GM18519 (cell line): ENCODE measurements around the gene TMEM131.

Experiments used
- ATAC-seq: cut with Tn5 transposase; IDR thresholded peaks from one replicate; pipeline ENCODE4 v1.9.1; 2021; ENCODE audit warnings: mild to moderate bottlenecking, moderate library complexity; ENCODE audit not compliant: unreplicated experiment, low FRiP score

TMEM131 gene

DNA sequence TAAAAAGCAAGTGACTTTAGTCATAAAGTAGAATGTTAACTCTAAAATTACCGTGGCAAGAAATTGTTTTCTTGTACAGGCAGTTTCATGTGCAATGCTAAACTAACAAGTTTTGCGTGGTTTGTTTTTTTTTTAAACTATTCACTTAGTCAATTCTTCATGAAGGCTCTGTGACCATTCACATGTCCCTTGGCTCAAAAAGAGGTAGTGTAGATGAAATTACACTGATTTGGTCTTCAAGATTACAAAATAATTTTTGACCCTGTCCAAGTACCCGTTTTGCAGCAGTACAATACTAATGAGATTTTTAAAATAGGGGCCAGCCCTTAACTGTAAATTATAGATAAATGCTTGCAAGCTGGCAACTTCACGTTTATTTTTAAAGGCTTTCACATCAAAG lies 1.3 kb downstream of the TMEM131 start:
- ATAC-seq = no peak

DNA sequence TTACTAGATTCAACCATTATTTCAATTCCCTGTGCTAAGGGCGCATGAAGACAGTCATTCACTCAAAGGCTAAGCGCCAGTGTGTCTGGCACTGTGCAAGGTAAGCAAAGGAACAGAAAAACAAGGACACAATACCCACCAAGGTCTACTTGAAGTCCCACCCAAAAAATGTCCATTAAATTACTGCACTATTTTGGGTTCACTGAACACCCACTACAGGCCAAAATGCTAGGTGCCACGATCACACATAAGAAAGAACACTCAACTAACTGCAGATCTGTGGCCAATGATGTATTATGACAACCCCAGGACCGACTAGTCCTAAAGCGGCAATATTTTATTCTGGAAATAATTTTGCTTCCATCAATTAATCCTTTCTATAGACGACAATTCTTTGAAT lies 1.8 kb downstream of the TMEM131 start:
- ATAC-seq = no peak

DNA sequence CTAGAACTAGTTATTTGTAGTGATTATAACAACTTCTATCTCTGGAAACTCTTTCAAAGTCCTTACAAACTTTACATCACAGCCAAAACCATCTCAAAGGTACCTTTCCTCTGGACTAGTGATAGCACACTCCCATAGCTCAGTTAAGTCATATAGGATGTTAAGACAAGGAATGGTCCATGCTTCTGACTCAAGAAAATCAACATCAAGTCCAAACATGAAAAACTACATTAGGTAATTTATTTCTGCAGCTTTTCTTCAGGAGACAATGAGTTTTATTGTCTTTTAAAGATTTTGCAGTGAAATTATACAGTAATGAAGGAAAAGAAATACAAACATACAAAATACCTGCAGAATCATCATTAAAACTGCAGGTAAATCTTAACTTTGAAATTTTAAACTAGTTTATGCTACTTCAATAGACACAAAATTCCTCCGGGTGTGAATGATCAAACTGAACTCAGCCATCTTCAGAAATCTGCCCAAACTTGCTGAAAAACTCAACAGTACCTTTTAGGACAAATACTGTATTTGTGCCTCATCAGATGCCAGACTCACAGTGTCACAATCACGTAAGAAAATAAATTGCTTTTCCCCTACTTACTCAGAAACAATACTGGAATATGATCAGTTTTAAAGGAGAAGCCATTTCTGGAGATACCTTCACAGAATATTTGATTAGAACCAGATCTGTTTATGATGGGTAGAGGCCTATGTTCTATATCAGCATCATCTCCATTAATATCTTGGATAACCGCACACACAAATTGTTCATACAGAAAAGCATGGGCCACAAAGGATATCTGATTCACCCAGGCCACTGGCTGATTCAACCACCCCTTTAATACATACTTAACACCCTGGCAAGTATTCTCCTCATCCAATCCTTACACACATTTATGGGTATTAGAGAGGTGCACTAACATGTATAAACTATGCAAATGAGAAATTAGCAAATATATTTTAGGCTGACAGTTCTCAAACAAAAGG lies 2.6 kb downstream of the TMEM131 start:
- ATAC-seq = no peak

DNA sequence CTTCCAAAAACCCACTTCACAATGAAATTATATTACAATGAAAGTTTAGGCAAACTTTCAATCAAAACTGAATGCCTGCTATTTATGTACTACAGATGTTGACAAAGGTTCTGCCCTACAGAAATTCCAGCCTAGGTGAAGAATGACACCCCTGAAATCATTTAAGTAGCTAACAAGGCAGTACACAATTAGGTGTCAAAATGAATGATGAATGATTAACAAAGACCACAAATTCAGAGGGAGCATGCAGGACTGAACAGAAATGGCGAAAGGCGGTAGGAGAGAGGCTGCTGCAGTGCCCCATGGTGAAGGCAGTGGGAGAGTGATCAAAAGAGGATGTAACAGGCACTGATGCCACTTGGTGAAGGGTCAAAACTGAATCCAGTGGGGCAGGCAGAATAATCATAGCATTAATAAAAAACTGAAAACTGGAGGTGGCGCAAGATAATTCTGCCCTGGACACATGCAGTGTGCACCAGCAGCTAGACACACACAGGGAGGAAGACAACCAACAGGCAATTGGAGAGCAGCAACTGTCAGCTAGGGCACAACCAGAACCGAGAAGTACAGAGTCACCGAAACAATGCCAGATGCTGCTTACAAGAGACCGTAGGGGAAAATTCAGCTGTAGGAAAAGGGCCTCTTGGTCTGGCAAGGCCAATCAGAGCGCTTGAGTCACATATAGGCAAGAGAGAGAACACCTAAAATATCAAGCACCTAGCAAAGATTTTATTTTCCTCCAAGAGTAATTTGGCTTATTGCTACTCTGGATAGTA lies 4.5 kb downstream of the TMEM131 start:
- no peak for ATAC-seq

DNA sequence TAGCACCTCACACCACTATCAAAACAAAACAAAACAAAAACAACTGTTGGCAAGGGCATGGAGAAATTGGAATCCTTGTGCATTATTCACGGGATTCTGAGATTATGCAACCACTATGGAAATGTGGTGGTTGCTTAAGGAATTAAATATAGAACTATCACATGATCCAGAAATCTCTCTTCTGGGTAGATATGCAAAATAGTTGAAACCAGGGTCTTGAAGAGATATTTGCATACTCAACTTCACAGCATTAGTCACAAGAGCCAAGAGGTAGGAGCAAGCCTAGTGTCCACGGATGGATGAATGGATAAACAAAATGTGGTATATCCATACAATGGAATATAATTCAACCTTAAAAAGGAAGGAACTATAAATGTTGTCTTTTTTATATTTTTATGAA lies 7.0 kb downstream of the TMEM131 start:
- no peak for ATAC-seq

DNA sequence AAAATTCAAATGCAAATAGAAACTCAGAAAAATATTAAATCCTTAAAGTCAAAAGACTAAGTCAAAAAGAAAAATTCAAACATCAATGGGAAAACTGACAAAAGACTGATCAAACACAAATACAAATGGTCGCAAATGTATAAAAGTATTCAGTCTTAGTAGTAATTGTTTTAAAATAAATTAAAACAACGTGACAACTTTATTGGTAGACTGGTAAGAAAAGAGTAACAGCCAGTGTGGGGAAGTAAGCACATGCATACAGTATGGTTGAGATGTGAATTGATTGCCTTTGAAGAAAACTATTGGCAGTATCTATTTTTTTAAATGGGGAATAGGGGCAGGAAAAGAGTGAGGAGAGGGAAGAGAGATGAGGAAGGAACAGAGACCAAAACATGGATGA lies 9.8 kb downstream of the TMEM131 start:
- ATAC-seq = no peak

DNA sequence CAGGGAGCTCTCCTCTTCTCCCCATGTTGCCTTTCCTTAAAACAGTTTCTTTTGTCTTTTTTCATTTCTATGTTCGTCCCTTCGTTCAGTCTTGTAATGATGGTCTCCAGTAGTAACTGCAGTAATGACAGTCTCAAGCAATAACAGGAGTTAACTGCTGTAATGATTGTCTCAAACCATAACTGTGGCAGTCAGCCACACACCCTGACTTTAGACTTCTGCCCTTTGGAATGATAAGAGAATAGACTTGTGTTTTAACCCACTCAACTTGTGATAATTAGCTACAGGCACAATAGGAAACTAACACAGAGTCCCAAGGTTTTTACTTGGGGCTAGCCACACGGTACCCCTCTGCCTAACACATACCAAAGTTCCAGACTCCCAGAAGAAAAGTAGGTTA lies 12.1 kb downstream of the TMEM131 start:
- no peak for ATAC-seq

DNA sequence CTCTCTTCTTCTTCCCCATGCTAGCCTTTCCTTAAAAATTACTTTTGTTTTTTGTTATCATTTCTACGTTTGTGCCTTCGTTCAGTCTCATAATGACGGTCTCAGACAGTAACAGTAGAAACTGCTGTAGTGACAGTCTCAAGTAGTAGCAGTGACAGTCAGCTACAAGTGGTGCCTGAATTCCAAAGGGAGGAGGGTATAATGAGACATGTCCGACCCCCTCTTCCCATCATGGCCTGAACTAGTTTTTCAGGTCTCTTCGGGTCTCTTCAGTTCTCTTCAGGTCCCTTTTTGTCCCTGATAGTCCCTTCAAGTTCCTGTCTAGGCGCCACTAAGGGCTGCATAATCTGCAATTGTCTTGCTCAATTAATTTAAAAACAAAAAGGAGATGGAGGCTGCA lies 12.6 kb downstream of the TMEM131 start:
- no peak for ATAC-seq

DNA sequence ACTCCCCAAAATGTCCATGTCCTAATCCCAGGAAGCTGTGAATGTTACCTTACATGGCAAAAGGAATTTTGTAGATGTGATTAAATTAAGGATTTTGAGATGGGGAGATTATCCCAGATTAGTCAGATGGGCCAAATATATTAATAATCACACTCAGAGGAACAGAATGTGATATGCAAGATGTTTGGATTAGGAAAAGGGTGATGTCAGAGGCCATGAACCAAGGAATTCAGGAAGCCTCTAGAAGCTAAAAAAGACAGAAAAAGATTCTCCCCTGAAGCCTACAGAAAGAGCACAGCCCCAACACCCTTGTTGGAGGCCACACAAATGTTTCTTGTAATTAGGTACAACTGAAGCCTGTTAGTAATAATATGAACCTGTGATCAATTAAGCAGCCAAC lies 13.1 kb downstream of the TMEM131 start:
- no peak for ATAC-seq

DNA sequence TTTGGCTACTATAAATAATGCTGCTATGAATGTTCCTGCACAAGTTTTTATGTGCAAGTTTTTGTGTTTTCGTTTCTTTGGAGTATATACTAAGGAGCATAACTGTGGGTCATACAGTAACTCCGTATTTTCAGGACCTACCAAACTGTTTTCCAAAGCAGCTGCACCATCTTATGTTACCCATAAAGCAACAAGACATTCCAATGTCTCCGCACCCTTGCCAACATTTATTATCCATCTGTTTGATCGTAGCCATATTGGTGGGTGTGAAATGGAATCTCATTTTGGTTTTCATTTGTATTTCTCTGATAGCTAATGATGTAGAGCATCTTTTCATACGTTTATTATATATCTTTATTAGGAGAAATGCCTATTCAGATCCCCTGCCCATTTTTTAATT lies 13.8 kb downstream of the TMEM131 start:
- ATAC-seq = no peak

DNA sequence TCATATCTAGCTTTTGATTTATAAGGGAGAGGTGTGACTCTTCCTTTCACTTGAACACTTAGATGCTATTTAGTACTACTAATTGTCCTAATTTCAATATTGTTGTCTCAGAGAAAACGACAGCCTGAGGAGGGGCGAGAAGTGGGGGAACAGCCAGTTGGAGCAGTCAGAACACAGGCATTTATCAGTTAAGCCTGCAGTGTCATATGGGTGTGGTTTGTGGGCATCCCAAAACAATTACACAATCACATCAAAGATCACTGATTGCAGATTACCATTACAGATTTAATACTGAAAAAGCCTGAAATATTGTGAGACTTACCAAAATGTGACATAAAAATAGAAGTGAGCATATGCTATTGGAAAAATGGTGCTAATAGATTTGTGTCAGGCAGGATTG lies 15.8 kb downstream of the TMEM131 start:
- ATAC-seq = no peak

DNA sequence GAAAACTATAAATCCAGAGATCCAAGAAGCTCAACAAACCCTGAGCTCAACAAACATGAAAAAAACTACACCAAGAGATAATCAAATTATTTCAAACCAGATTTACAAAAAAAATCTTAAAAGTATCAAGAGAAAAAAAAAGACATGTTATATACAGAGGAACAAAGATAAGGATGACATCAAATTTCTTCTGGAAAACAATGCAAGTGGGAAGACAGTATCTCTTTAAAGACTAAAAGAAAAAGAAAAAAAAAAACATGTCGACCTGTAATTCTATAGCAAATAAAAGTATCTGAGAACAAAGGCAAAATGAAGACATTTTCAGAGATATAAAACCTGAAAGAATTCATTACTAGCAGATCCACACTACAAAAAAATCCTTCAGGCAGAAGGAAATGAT lies 21.3 kb downstream of the TMEM131 start:
- ATAC-seq = no peak

DNA sequence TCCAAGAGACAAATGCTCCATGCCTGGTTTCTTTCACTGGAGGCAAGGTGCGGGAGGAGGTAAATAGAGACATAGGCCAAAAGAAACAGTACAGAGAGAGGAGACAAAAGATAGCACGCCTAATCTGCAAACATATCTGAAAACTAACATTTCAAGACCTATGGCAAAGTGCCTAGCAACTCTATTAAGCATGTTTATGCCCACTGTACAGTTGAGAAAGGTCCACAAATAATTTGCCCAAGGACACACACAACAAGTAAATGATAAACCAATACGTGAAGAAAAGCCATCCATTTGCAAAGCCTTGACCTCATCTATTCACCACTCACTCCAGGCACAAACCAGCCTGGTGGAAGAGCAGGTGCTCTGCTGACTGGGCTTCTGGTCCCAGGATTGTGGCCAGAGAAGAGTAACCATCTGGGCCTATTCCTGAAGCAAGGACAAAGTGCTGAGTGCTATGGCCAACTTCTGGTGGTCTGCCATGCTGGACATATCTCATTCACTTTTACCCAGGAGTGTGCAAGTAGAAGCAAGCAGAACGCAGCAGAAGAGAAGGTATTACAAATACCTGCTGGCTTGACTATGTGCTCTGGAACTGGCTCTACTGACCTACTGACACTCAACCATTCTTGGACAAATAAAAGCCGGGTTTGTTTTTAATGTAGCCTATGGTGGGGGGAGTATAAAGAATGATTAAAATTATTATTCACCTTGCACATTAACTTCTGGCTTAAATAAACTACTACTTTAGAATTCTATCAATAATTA lies 25.3 kb downstream of the TMEM131 start:
- ATAC-seq = no peak

DNA sequence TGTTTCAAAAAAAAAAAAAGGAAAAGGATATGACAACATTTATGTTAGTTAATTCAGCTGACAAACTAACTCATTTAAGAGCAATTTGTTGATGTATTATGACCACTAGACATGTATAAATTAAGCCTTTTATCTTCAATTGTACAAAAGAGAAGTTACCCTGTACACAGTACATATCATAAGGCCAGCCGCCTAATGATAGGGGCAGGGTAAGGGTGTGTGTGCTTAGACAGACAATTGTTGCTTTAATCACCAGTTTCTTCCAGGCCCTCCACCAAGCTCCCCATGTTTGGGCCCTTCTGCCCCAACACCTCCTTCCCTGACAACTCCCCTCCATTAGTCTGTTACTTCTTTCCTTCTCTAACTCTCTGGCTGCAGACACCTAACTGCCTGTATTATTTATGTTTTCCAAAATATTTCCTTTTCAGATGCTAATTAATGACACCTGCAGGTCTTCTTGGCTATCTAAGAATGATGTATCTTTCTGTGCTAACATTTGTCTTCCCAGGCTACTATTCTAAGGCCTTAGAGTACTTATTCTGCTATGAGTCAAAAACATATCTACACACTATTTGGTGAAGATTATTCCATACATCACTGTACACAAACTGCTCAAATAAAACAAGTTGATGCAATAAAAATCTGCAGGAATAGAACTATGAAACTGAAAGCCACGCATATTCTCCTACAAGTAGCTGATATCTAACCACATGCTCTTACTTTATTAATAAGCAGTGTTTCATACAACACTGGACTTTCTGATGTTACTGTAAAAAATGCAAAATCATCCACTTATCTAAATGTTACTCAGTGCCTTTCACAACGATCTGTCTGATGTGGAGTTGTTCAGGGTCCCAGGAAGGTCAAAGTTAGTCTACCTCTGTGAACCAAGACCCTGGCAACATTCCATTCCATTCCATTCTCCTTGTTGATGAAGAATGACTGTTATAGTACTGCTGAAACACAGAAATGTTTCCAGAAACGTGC lies 26.4 kb downstream of the TMEM131 start:
- ATAC-seq = no peak

DNA sequence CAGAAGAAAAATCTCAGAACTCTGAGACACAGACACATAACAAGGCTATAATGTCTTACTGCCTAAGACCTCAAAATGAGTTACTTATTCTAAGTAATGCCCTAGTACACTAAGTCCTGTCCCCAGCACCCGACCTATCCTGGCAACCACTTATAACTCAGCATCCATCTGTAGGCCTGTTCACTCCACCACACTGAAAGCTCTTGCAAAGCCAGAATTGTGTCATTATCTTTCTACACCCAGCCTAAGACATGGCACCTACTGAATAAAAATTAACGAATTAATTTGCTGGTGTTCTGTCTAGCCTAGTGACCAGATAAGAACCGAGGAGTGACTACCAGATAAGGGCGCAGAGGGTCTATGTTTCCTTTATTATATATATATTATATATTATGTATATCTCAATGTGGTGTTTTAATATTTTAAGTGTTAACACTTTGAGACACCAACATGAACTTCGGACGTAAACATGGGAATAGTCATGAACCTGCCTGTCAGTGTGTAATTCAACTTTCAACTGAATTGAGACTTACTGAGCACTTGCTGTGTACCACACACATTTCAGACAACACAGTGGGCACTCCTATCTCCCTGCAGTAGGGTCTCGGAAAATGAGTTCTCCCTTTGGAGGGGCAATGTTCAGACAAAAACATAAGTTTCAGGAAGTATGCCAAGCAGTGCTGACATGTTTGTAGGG lies 27.7 kb downstream of the TMEM131 start:
- ATAC-seq = no peak

DNA sequence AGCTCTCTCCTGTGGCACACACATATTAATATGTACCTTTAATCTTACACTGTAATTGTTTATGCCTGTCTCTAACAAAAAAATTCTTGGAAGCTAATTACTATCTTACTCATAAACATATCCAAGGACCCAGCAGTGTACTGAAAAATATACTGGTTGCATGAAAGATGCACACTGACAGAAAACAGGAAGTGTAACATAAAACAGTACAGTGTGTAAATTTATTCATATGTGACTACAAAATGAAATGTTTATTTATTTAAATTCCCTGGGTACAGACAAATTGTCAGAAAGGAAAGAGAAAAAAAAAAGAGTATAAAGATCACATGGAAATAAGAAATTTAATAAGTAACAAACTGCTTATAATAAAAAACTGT lies 28.5 kb downstream of the TMEM131 start:
- no peak for ATAC-seq

DNA sequence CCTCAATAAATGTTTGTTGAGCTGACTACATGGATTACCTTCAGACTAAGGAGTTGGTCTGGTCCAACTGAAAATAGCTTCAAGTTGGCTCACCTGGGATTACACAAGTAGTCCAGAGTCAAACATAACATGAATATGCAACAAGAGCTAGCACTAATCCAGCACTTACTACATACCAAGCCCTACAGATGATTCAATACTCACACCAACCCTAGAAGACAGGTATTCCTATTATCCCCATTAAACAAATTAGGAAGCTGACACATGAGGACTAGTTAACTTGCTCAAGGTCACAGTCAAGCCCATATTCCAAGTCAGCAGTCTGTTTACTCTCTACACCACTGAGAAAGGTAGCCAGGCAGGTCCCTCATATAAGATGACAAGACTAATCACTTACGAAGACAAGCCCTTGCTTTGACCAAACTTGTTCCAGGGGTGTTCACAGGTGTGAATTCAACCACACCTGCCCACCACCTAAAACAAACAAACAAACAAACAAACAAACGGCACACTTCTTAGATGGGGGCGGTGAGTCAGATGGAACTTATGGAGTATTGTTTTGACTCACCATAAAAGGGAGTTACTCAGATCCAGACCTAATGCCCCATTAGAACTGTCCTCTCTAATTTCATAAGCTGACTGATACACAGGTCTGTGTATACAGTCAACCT lies 29.1 kb downstream of the TMEM131 start:
- peak; percentile 62 for ATAC-seq

DNA sequence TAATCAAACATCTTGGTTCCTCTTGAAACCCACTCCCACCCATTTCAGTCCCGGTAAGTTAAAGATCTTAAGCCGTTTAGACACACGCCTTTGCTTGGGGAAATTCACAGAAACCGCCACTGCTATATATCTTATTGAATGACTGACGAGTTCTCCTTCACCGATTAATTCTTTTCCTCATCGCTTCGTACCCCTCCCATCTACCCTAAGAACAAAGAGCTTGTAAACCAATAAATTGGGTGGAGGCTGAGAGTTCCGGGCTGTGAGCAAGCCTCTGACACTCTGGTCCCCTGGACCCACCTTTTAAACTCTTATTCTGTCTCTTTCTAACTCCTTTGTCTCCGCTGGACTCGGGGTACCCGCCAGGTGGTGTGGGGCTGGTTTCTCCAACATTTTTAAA lies 30.6 kb downstream of the TMEM131 start:
- no peak for ATAC-seq

DNA sequence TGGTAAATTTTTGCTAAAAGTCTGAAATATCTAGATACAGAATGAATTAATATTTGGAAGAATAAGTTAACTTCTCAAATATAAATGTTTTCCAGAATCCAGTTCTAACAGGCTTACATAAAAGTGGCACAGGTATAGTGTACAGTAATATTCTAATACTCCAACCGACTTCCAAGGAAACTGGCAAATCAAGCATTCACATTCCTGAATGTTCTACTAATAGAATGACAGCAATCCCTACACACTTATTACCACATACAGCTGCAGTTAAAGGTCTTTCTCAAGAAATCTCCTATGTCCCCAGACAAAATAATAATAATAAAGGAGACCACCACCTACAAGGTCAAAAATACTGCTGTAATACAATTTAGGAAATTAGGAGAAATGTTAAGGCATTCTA lies 31.9 kb downstream of the TMEM131 start:
- ATAC-seq = no peak
